ENCODE measurements around the gene RNF26.
A peak's percentile ranks its signal among the peaks of the same experiment; 100 is the strongest.

The RNF26 gene

GRCh38 chr11:119377112-119377901 lies 43.0 kb downstream of the RNF26 start:
- Histone ChIP-seq H3K9me3 (ENCODE audit: severe bottlenecking) (no peaks in the 10 kb centered on the region), H3K27me3 (ENCODE audit: insufficient read depth, poor library complexity, severe bottlenecking) (no peaks in the 10 kb centered on the region), H3K36me3 (ENCODE audit: low read depth) (no peaks in the 10 kb centered on the region), H3K27ac (ENCODE audit: poor library complexity, severe bottlenecking) (peak overlapping the region; percentile 36), H3K4me3 (ENCODE audit: severe bottlenecking) (no peak overlapping the region), H3K4me1 (ENCODE audit: insufficient read depth, poor library complexity, severe bottlenecking) (peaks cover 26% of the 10 kb centered on the region)
- DNase-seq (ENCODE audit: low spot score): no peak
- ATAC-seq (ENCODE audit: low read depth): no peak
- TF ChIP-seq CTCF (IDR thresholded peaks at IDR 0.05; ENCODE audit: poor library complexity, severe bottlenecking): no peak

- H3K27me3 ChIP-seq (ENCODE audit: insufficient read depth, poor library complexity, severe bottlenecking): no peaks in the 10 kb centered on the region
- DNase-seq (ENCODE audit: low spot score): no peak
- H3K4me1 ChIP-seq (ENCODE audit: insufficient read depth, poor library complexity, severe bottlenecking): peaks cover 26% of the 10 kb centered on the region
- no peak for TF ChIP-seq CTCF (IDR thresholded peaks at IDR 0.05; ENCODE audit: poor library complexity, severe bottlenecking)
- no peaks in the 10 kb centered on the region for H3K36me3 ChIP-seq (ENCODE audit: low read depth)
- ATAC-seq (ENCODE audit: low read depth): no peak
- peak overlapping the region; percentile 36 for H3K27ac ChIP-seq (ENCODE audit: poor library complexity, severe bottlenecking)
- H3K9me3 ChIP-seq (ENCODE audit: severe bottlenecking): no peaks in the 10 kb centered on the region
- no peak overlapping the region for H3K4me3 ChIP-seq (ENCODE audit: severe bottlenecking)
Measured at GRCh38 chr11:119377961-119378667, 43.8 kb downstream of the RNF26 start.

- Histone ChIP-seq H3K9me3 (ENCODE audit: severe bottlenecking) (no peaks in the 10 kb centered on the region), H3K36me3 (ENCODE audit: low read depth) (no peaks in the 10 kb centered on the region), H3K27me3 (ENCODE audit: insufficient read depth, poor library complexity, severe bottlenecking) (no peaks in the 10 kb centered on the region), H3K4me3 (ENCODE audit: severe bottlenecking) (no peak overlapping the region), H3K4me1 (ENCODE audit: insufficient read depth, poor library complexity, severe bottlenecking) (peaks cover 26% of the 10 kb centered on the region), H3K27ac (ENCODE audit: poor library complexity, severe bottlenecking) (no peak overlapping the region)
- DNase-seq (ENCODE audit: low spot score) (no peak), ATAC-seq (ENCODE audit: low read depth) (no peak)
- no peak for TF ChIP-seq CTCF (IDR thresholded peaks at IDR 0.05; ENCODE audit: poor library complexity, severe bottlenecking)
Measured at GRCh38 chr11:119378851-119379465, 44.6 kb downstream of the RNF26 start.

GRCh38 chr11:119380160-119380826 lies 46.0 kb downstream of the RNF26 start:
- Histone ChIP-seq H3K4me1 (ENCODE audit: insufficient read depth, poor library complexity, severe bottlenecking) (peaks cover 26% of the 10 kb centered on the region), H3K36me3 (ENCODE audit: low read depth) (no peaks in the 10 kb centered on the region), H3K27me3 (ENCODE audit: insufficient read depth, poor library complexity, severe bottlenecking) (no peaks in the 10 kb centered on the region), H3K27ac (ENCODE audit: poor library complexity, severe bottlenecking) (no peak overlapping the region), H3K9me3 (ENCODE audit: severe bottlenecking) (no peaks in the 10 kb centered on the region), H3K4me3 (ENCODE audit: severe bottlenecking) (no peak overlapping the region)
- DNase-seq (ENCODE audit: low spot score): no peak
- no peak for ATAC-seq (ENCODE audit: low read depth)
- no peak for TF ChIP-seq CTCF (IDR thresholded peaks at IDR 0.05; ENCODE audit: poor library complexity, severe bottlenecking)
